Measurements from ENCODE around the gene ETFDH.
"Not testable (repeated sequence)": the region's sequence is repeated elsewhere in the genome, so short reads cannot be mapped to it uniquely, and the experiment has no call there.

Gene ETFDH

DNA sequence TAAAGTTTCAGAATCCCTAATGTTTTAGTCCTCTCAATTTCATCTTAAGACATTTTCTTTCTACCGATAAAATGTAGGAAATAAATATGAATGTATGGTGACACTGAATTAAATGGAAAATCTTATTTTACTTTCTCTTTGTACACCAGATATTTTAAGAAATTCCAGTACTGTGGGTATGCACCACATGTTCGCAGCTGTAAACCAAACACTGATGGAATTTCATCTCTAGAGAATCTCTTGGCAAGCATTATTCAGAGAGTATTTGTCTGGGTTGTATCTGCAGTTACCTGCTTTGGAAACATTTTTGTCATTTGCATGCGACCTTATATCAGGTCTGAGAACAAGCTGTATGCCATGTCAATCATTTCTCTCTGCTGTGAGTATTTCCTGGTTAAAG, 27.3 kb upstream of the ETFDH start:
- TF ChIP-seq, protein P1, sequence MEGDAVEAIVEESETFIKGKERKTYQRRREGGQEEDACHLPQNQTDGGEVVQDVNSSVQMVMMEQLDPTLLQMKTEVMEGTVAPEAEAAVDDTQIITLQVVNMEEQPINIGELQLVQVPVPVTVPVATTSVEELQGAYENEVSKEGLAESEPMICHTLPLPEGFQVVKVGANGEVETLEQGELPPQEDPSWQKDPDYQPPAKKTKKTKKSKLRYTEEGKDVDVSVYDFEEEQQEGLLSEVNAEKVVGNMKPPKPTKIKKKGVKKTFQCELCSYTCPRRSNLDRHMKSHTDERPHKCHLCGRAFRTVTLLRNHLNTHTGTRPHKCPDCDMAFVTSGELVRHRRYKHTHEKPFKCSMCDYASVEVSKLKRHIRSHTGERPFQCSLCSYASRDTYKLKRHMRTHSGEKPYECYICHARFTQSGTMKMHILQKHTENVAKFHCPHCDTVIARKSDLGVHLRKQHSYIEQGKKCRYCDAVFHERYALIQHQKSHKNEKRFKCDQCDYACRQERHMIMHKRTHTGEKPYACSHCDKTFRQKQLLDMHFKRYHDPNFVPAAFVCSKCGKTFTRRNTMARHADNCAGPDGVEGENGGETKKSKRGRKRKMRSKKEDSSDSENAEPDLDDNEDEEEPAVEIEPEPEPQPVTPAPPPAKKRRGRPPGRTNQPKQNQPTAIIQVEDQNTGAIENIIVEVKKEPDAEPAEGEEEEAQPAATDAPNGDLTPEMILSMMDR (conservative IDR thresholded peaks at IDR 0.05; ENCODE audit: low read depth, low read length), result no peak
- no peak overlapping the region for H3K4me3 ChIP-seq (ENCODE audit: low read depth, low read length)
- DNase-seq (ENCODE audit: low read depth), result peak; percentile 54

DNA sequence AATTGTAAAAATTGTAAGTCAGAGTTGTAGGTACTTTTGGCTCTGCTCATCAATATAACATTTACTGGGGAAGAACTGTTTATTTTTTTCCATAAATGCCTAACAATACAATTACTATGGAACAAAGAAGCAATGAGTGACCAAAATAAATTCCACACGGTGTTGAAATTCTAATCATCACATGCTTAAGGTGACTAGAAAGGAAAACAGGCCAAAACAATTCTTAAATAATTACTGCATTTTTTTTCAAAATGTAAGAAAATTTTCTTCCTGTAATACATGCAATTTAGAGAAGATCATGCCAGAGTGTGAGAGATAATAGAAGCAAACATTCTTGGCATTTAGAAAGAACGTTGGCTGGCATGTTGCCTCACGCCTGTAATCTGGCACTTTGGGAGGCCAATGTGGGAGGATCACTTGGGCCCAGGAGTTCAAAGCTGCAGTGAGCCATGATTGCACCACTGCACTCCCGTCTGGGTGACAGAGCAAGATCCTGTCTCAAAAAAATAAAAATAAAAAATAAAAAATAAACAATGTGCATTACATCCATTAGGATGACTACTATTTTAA, 22.9 kb upstream of the ETFDH start:
- no peak for DNase-seq (ENCODE audit: low read depth)
- H3K4me3 ChIP-seq (ENCODE audit: low read depth, low read length), result no peak overlapping the region
- TF ChIP-seq, protein P1 (conservative IDR thresholded peaks at IDR 0.05; ENCODE audit: low read depth, low read length), result no peak

DNA sequence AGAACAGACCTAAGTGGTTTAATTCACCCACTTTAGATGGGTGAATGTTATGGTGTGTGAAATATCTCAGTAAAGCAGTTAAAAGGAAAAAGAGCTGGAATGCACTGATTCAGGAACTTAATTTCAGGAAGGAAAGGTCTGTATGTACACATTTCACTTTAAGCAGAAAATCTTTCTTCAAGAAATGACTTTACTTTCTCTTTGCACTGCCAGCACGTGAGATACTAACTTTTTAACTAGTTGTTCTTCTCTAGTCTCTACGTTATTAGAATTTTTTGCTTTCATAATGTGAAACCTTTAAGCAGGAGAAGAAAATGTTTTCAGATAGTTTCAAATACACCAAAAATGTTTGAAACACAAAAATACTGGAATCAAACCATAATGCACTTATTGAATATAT, 19.2 kb upstream of the ETFDH start:
- TF ChIP-seq, protein P1 (conservative IDR thresholded peaks at IDR 0.05; ENCODE audit: low read depth, low read length), result no peak
- peak; percentile 8 for DNase-seq (ENCODE audit: low read depth)
- peak overlapping the region; percentile 4 for H3K4me3 ChIP-seq (ENCODE audit: low read depth, low read length)

DNA sequence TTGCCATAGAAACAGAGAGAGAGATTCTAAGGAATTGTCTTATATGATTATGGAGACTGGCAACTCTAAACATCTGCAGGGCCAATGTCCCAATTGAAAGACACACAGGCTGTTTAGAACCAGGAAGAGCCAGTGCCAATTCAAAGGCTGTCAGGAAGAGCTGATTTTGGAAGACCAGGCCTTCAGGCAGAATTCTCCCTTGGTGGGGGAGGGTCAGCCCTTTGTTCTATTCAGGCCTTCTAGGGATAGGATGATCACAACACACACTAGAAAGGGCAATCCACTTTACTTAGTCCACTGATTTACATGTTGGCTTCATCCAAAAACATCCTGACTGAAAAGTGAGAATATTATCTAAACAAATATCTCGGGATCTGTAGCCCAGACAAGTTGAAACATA, 15.7 kb upstream of the ETFDH start:
- TF ChIP-seq, protein P1 (conservative IDR thresholded peaks at IDR 0.05; ENCODE audit: low read depth, low read length), result no peak
- no peak overlapping the region for H3K4me3 ChIP-seq (ENCODE audit: low read depth, low read length)
- DNase-seq (ENCODE audit: low read depth), result no peak

DNA sequence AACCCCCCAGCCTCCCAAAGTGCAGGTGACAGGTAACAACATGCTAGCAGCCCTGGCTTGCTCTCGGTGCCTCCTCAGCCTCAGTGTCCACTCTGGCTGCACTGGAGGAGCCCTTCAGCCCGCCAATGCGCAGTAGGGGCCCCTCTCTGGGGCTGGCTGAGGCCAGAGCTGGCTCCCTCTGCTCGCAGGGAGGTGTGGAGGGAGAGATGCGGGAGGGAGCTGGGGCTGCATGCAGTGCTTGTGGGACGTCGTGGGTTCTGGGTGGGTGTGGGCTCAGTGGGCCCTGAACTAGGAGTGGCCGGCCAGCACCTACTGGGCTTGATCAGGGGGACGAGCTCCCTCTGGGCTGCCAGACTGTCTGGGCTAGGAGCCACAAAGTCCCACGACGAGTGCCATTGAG, 14.8 kb upstream of the ETFDH start:
- TF ChIP-seq, protein P1 (conservative IDR thresholded peaks at IDR 0.05; ENCODE audit: low read depth, low read length), result no peak
- H3K4me3 ChIP-seq (ENCODE audit: low read depth, low read length), result no peak overlapping the region
- DNase-seq (ENCODE audit: low read depth), result no peak

DNA sequence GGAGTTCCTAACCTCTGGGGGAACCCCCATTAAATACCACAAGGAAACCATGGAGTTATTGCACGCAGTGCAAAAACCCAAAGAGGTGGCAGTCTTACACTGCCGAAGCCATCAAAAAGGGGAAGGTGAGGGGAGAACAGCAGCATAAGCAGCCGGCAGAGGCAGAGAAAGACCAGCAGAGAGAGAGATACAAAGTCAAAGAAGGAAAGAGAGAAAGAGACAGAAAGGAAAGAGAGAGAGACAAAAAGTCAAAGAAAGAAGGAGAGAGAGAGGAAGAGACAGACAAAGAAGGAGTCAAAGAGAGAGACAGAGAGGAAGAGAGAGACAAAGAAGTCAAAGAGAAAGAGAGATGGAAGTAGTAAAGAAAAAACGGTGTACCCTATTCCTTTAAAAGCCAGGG, 8.8 kb upstream of the ETFDH start:
- not testable (repeated sequence) for H3K4me3 ChIP-seq (ENCODE audit: low read depth, low read length); DNase-seq (ENCODE audit: low read depth)

DNA sequence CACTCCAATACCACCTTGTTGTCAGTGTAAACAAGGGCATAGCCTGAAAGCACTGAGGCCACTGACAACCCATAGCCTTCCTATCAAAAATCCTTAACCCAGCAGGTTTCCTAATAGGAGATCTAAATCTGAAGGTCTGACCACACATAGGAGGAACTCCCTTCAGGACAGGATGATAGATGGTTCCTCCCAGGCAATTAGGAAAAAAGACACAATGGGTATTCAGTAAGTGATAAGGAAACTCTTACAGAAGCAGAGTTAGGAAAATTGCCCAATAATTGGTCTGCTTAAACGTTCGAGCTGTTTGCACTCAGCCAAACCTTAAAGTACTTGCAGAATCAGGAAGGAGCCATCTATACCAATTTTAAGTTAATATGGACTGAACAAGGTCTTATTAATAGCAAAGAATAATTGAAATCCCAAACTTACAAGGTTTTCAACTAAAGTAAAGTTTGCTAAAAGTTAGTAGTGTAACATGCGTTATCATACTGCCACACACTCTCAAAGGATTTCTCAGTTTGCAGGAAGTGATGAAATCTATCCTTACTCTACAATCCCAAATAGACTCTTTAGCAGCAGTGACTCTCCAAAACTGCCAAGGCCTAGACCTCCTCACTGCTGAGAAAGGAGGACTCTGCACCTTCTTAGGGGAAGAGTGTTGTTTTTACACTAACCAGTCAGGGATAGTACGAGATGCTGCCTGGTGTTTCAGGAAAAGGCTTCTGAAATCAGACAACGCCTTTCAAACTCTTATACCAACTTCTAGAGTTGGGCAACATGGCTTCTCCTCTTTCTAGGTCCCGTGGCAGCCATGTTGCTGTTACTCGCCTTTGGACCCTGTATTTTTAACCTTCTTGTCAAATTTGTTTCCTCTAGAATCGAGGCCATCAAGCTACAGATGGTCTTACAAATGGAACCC, 8.1 kb upstream of the ETFDH start:
- not testable (repeated sequence) for DNase-seq (ENCODE audit: low read depth); H3K4me3 ChIP-seq (ENCODE audit: low read depth, low read length)

DNA sequence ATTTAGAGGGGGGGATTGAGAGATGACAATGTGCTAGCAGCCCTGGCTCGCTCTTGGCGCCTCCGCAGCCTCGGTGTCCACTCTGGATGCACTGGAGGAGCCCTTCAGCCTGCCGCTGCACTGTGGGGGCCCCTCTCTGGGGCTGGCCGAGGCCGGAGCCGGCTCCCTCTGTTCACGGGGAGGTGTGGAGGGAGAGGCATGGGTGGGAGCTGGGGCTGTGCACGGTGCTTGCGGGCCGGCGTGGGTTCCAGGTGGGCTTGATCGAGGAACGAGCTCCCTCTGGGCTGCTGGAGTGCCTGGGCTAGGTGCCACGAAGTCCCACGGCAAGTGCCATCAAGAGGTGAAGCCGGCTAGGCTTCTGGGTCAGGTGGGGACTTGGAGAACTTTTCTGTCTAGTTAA, 7.3 kb upstream of the ETFDH start:
- no peak overlapping the region for H3K4me3 ChIP-seq (ENCODE audit: low read depth, low read length)
- DNase-seq (ENCODE audit: low read depth), result no peak
- TF ChIP-seq, protein P1 (conservative IDR thresholded peaks at IDR 0.05; ENCODE audit: low read depth, low read length), result no peak

All from choroid plexus epithelial cell (primary cell).